Osteocyte (in vitro differentiated cells): Measurements from ENCODE around the gene IL10RB. TPM values are rescaled to one million over a fixed set of nuclear protein-coding genes. Genes with fewer than 3 reads are reported as not detected.

ENCODE experiments used
- DNase-seq: peaks from one replicate; pipeline ENCODE4 v3.0.0; 2021; ENCODE audit warnings: mixed read lengths; ENCODE audit not compliant: unreplicated experiment; ENCODE audit errors: extremely low spot score
- H3K27ac Mint-ChIP-seq: one replicate; pipeline ENCODE4 v1.8.0; 2021; ENCODE audit warnings: mild to moderate bottlenecking, mixed read lengths; ENCODE audit not compliant: unreplicated experiment
- H3K27me3 Mint-ChIP-seq: one replicate; pipeline ENCODE4 v1.8.0; 2021; ENCODE audit warnings: mixed read lengths; ENCODE audit not compliant: unreplicated experiment
- H3K36me3 Mint-ChIP-seq: one replicate; pipeline ENCODE4 v1.8.0; 2021; ENCODE audit warnings: mixed read lengths; ENCODE audit not compliant: unreplicated experiment
- H3K4me1 Mint-ChIP-seq: one replicate; pipeline ENCODE4 v1.8.0; 2021; ENCODE audit warnings: mixed read lengths; ENCODE audit not compliant: unreplicated experiment
- H3K4me3 Mint-ChIP-seq: one replicate; pipeline ENCODE4 v1.8.0; 2021; ENCODE audit warnings: mild to moderate bottlenecking, moderate library complexity, mixed read lengths; ENCODE audit not compliant: unreplicated experiment
- H3K9me3 Mint-ChIP-seq: one replicate; pipeline ENCODE4 v1.8.0; 2021; ENCODE audit warnings: mixed read lengths; ENCODE audit not compliant: unreplicated experiment
- total RNA-seq: library from RNA; stranded (reverse); gene quantifications from 2 replicates; pipeline ENCODE4 v1.2.1, GENCODE V29; 2021
- TF ChIP-seq, protein P1 (sequence below): fragments of 200-600 bp; sonication (generic); IDR thresholded peaks from 2 replicates; pipeline ENCODE4 v1.5.0; 2021; ENCODE audit warnings: antibody characterized with exemption, mild to moderate bottlenecking, moderate library complexity

The IL10RB gene
- total RNA-seq, 1 donor from 2014 or later: 21.1 TPM

DNA sequence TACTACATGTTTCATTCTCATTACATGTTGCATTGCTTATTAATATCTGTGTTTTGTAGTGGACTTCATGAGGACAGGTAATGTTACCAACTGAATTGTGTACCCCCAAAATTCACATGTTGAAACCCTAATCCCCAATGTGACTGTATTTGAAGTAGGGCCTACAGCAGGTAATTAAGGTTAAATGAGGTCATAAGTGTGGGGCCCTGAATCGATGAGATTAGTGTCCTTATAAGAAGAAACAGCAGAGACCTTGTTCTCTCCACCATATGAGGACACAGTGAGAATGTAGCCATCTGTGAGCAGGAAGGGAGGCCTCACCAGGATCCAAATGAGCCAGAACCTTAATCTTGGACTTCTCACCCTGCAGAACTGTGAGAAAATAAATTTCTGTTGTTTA is 43.6 kb downstream of the IL10RB start:
- Mint-ChIP-seq H3K4me1 (peaks cover 11% of the 10 kb centered on the region), H3K27ac (no peak overlapping the region), H3K27me3 (peaks cover 27% of the 10 kb centered on the region), H3K4me3 (no peak overlapping the region), H3K9me3 (peaks cover 7% of the 10 kb centered on the region), H3K36me3 (peaks cover 5% of the 10 kb centered on the region)
- TF ChIP-seq, protein P1, sequence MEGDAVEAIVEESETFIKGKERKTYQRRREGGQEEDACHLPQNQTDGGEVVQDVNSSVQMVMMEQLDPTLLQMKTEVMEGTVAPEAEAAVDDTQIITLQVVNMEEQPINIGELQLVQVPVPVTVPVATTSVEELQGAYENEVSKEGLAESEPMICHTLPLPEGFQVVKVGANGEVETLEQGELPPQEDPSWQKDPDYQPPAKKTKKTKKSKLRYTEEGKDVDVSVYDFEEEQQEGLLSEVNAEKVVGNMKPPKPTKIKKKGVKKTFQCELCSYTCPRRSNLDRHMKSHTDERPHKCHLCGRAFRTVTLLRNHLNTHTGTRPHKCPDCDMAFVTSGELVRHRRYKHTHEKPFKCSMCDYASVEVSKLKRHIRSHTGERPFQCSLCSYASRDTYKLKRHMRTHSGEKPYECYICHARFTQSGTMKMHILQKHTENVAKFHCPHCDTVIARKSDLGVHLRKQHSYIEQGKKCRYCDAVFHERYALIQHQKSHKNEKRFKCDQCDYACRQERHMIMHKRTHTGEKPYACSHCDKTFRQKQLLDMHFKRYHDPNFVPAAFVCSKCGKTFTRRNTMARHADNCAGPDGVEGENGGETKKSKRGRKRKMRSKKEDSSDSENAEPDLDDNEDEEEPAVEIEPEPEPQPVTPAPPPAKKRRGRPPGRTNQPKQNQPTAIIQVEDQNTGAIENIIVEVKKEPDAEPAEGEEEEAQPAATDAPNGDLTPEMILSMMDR: no peak
- DNase-seq: no peak

DNA sequence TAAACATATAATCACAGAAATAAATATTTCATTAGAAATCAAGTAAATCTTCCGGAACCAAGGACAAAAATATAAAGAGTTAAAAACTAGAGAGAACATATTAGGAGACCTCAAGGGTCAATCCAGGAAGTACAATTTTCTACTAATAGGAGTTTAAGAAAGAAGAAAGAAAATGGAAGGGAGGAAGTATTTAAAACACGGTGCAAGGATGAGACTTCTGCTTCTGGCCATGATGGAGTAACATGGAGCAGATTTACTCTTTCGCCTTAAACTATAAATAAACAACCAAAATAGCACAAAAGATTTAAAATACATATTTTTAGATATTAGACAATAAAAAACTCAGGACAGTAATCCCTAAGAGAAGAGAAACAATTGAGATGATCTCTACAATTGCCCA is 46.0 kb downstream of the IL10RB start:
- no peak overlapping the region for H3K4me3 Mint-ChIP-seq
- H3K9me3 Mint-ChIP-seq: peaks cover 7% of the 10 kb centered on the region
- DNase-seq: no peak
- peaks cover 11% of the 10 kb centered on the region for H3K4me1 Mint-ChIP-seq
- H3K36me3 Mint-ChIP-seq: peaks cover 5% of the 10 kb centered on the region
- H3K27ac Mint-ChIP-seq: no peak overlapping the region
- TF ChIP-seq, protein P1: no peak
- peaks cover 39% of the 10 kb centered on the region for H3K27me3 Mint-ChIP-seq

DNA sequence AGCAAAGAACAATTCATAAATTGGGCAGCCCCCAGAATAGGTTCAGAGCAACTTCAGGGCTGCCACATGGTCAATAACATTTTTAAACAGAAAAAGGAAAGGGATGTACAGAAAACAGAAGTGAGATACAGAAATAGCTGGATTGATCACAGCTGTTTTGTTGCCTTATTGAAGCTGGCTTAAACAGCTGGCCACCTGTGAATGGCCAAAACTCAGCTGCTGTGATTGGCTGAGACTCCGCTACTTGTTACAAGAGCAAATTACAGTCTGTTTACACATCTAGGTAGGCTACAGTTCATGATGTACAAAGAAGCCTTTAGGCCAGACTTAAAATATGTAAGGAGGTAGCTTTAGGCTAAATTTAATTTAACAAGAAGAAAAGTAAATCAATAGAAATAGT is 47.0 kb downstream of the IL10RB start:
- Mint-ChIP-seq H3K27me3 (peaks cover 47% of the 10 kb centered on the region), H3K27ac (no peak overlapping the region), H3K4me1 (peaks cover 10% of the 10 kb centered on the region), H3K36me3 (peaks cover 5% of the 10 kb centered on the region), H3K9me3 (peaks cover 7% of the 10 kb centered on the region), H3K4me3 (no peak overlapping the region)
- TF ChIP-seq, protein P1: no peak
- no peak for DNase-seq

DNA sequence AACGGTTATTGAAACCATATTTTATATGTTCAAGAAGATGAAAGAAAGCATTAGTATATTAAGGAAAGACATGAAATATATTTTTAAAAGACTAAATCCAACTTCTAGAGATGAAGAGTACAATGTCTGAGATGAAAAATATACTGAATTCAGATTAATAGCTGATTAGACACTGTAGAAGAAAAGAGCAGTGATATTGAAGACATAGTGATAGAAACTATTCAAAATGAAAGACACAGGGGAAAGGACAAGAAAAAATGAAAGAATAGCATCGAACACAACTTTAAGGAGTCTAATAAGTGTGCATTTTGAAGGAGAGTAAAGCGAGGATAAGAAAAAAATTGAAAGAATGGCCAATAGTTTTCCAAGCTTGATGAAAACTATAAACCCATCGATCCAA is 47.4 kb downstream of the IL10RB start:
- no peak overlapping the region for H3K4me3 Mint-ChIP-seq
- TF ChIP-seq, protein P1: no peak
- peaks cover 50% of the 10 kb centered on the region for H3K27me3 Mint-ChIP-seq
- H3K36me3 Mint-ChIP-seq: peaks cover 5% of the 10 kb centered on the region
- H3K27ac Mint-ChIP-seq: no peak overlapping the region
- H3K9me3 Mint-ChIP-seq: peaks cover 7% of the 10 kb centered on the region
- no peak for DNase-seq
- peaks cover 7% of the 10 kb centered on the region for H3K4me1 Mint-ChIP-seq

DNA sequence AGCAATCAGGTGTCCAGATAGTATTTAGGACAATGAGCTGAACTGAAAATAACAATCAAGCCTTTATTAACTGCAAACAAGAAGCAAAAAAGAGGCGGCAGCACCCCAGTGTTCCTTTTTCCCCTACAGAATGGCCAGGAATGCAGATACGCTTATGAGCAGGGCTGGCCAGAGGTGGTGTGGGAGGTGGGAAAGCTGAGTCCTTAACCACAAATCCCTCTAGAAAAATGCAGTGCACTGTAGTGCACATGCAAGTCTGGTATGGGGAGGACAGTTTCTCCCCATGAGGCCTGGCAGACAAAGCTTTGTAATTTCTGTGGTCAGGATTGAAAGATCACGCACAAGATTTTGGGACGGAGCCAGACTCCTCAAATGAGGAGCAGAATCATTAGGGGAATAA is 47.9 kb downstream of the IL10RB start:
- Mint-ChIP-seq H3K27ac (no peak overlapping the region), H3K9me3 (peaks cover 7% of the 10 kb centered on the region), H3K27me3 (peaks cover 50% of the 10 kb centered on the region), H3K4me3 (no peak overlapping the region), H3K4me1 (peaks cover 2% of the 10 kb centered on the region), H3K36me3 (peaks cover 5% of the 10 kb centered on the region)
- TF ChIP-seq, protein P1: no peak
- DNase-seq: no peak
